Ovary (tissue), 3 donors: ENCODE data around the gene AFP.

Experiments
- CTCF ChIP-seq, 3 donors: fragments of 450-650 bp in 2 of 3; fragments of 200-600 bp in 1 of 3; IDR thresholded peaks; one replicate each; pipeline versions ENCODE4 v1.5.1 to v1.8.0; 2016 to 2022; ENCODE audit warnings: antibody characterized with exemption in 3 of 3, mild to moderate bottlenecking in 1 of 3
- POLR2A ChIP-seq: fragments of 450-650 bp; IDR thresholded peaks from one replicate; pipeline ENCODE4 v1.6.1; 2017; ENCODE audit warnings: antibody characterized with exemption, mild to moderate bottlenecking, moderate library complexity
- donor health status: DM: no; HTN: no; CAD: no.

GRCh38 chr4:73468170-73468569 lies 32.1 kb downstream of the AFP start:
- TF ChIP-seq CTCF (IDR thresholded peaks at IDR 0.05) (no peak), POLR2A (no peak)
